Activated B cell treated with CpG ODN at 0.5 μM for 24 hours (primary cell): Measurements from ENCODE around the gene PPM1H. TPM values are rescaled to one million over a fixed set of nuclear protein-coding genes. Genes with fewer than 3 reads are reported as not detected.

Source experiments
- ATAC-seq: fragments of 200-7000 bp; cut with Tn5 transposase; one replicate; pipeline ENCODE4 v1.10.0; 2021; ENCODE audit warnings: low read depth, mild to moderate bottlenecking, moderate library complexity
- CTCF ChIA-PET: fragments of 350-600 bp; sonication (Branson Sonifier 250); formaldehyde crosslinking; loops from one replicate; lab custom pipeline; 2021; ENCODE audit warnings: antibody characterized with exemption; lab: Charles Lee
- POLR2A ChIA-PET: fragments of 350-600 bp; sonication (Branson Sonifier 250); formaldehyde crosslinking; loops from one replicate; lab custom pipeline; 2021; ENCODE audit warnings: antibody characterized with exemption; lab: Charles Lee
- DNase-seq: peaks from one replicate; pipeline ENCODE4 v3.0.0; 2022
- H3K27ac Mint-ChIP-seq: one replicate; pipeline ENCODE4 v1.8.0; 2020; ENCODE audit warnings: mixed read lengths
- H3K27me3 Mint-ChIP-seq: one replicate; pipeline ENCODE4 v1.8.0; 2021; ENCODE audit warnings: mixed read lengths
- H3K36me3 Mint-ChIP-seq: one replicate; pipeline ENCODE4 v1.8.0; 2021; ENCODE audit warnings: low read depth, mixed read lengths
- H3K4me1 Mint-ChIP-seq: one replicate; pipeline ENCODE4 v1.8.0; 2021; ENCODE audit warnings: mixed read lengths
- H3K4me3 Mint-ChIP-seq: one replicate; pipeline ENCODE4 v1.8.0; 2020; ENCODE audit warnings: mild to moderate bottlenecking, mixed read lengths
- H3K9me3 Mint-ChIP-seq: one replicate; pipeline ENCODE4 v1.8.0; 2020; ENCODE audit warnings: mixed read lengths
- CTCF ChIP-seq: fragments of 200-600 bp; IDR thresholded peaks from one replicate; pipeline ENCODE4 v1.8.0; 2022; ENCODE audit warnings: antibody characterized with exemption, mild to moderate bottlenecking
- intact Hi-C: fragments of 100-400 bp; cut with micrococcal nuclease; formaldehyde crosslinking; loops from one replicate; pipeline ENCODE4 v1.15.1; 2024
- total RNA-seq: library from RNA; stranded (reverse); gene quantifications from 2 replicates; pipeline ENCODE4 v1.2.3, GENCODE V29; 2022

PPM1H gene
- total RNA-seq, 1 donor from 2014 or later: not detected

GRCh38 chr12:62907561-62907960, 27.4 kb downstream of the PPM1H start:
- no peak overlapping the region for H3K4me3 Mint-ChIP-seq
- TF ChIP-seq CTCF: no peak
- ATAC-seq (no peak), DNase-seq (no peak)
- H3K36me3 Mint-ChIP-seq: no peaks in the 10 kb centered on the region
- no peak overlapping the region for H3K27ac Mint-ChIP-seq
- POLR2A ChIA-PET: no interaction called here
- intact Hi-C loops: no loop called here
- H3K27me3 Mint-ChIP-seq: peaks cover 4% of the 10 kb centered on the region
- CTCF ChIA-PET: no interaction called here
- peaks cover 6% of the 10 kb centered on the region for H3K4me1 Mint-ChIP-seq
- no peaks in the 10 kb centered on the region for H3K9me3 Mint-ChIP-seq

GRCh38 chr12:62907078-62907477, 27.9 kb downstream of the PPM1H start:
- ChIA-PET POLR2A (no interaction called here), CTCF (no interaction called here)
- DNase-seq (no peak), ATAC-seq (no peak)
- H3K27ac Mint-ChIP-seq: no peak overlapping the region
- no peaks in the 10 kb centered on the region for H3K36me3 Mint-ChIP-seq
- intact Hi-C loops: no loop called here
- H3K27me3 Mint-ChIP-seq: peaks cover 4% of the 10 kb centered on the region
- no peaks in the 10 kb centered on the region for H3K9me3 Mint-ChIP-seq
- peaks cover 6% of the 10 kb centered on the region for H3K4me1 Mint-ChIP-seq
- H3K4me3 Mint-ChIP-seq: no peak overlapping the region
- TF ChIP-seq CTCF: no peak

- H3K27ac Mint-ChIP-seq: no peak overlapping the region
- H3K4me3 Mint-ChIP-seq: no peak overlapping the region
- intact Hi-C loops: no loop called here
- TF ChIP-seq CTCF: no peak
- no peaks in the 10 kb centered on the region for H3K27me3 Mint-ChIP-seq
- ATAC-seq (no peak), DNase-seq (no peak)
- H3K36me3 Mint-ChIP-seq: no peaks in the 10 kb centered on the region
- POLR2A ChIA-PET: no interaction called here
- CTCF ChIA-PET: no interaction called here
- H3K4me1 Mint-ChIP-seq: peaks cover 6% of the 10 kb centered on the region
- no peaks in the 10 kb centered on the region for H3K9me3 Mint-ChIP-seq
These were observed 31.8 kb downstream of the PPM1H start for GRCh38 chr12:62903151-62903550.

- no peak overlapping the region for H3K27ac Mint-ChIP-seq
- no peak for TF ChIP-seq CTCF
- H3K4me1 Mint-ChIP-seq: peaks cover 6% of the 10 kb centered on the region
- intact Hi-C loops: no loop called here
- ChIA-PET POLR2A (no interaction called here), CTCF (no interaction called here)
- no peaks in the 10 kb centered on the region for H3K36me3 Mint-ChIP-seq
- DNase-seq: no peak
- no peak for ATAC-seq
- H3K27me3 Mint-ChIP-seq: no peaks in the 10 kb centered on the region
- no peaks in the 10 kb centered on the region for H3K9me3 Mint-ChIP-seq
- no peak overlapping the region for H3K4me3 Mint-ChIP-seq
These were observed 34.2 kb downstream of the PPM1H start for GRCh38 chr12:62900686-62901272.

GRCh38 chr12:62899568-62900390, 35.2 kb downstream of the PPM1H start:
- no peak for DNase-seq
- intact Hi-C loops: no loop called here
- no peak for ATAC-seq
- no peak for TF ChIP-seq CTCF
- POLR2A ChIA-PET: no interaction called here
- no peaks in the 10 kb centered on the region for H3K27me3 Mint-ChIP-seq
- no peak overlapping the region for H3K4me3 Mint-ChIP-seq
- peaks cover 6% of the 10 kb centered on the region for H3K4me1 Mint-ChIP-seq
- CTCF ChIA-PET: no interaction called here
- H3K9me3 Mint-ChIP-seq: no peaks in the 10 kb centered on the region
- H3K27ac Mint-ChIP-seq: no peak overlapping the region
- H3K36me3 Mint-ChIP-seq: no peaks in the 10 kb centered on the region
